Measurements from ENCODE around the gene PCDHGB1.

DNA sequence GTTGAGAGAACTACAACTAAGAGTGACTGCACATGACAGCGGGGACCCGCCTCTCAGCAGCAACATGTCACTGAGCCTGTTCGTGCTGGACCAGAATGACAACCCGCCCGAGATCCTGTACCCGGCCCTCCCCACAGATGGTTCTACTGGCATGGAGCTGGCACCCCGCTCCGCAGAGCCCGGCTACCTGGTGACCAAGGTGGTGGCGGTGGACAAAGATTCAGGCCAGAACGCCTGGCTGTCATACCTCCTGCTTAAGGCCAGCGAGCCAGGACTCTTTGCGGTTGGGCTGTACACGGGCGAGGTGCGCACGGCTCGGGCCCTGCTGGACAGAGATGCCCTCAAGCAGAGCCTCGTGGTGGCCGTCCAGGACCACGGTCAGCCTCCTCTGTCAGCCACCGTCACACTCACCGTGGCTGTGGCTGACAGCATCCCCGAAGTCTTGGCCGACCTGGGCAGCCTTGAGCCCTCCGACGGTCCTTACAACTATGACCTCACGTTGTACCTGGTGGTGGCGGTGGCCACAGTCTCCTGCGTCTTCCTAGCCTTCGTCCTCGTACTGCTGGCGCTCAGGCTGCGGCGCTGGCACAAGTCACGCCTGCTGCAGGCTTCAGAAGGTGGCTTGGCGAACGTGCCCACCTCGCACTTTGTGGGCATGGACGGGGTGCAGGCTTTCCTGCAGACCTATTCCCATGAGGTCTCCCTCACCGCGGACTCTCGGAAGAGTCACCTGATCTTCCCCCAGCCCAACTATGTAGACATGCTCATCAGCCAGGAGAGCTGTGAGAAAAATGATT, 34.8 kb downstream of the PCDHGB1 start:
- TF ChIP-seq, protein P1, sequence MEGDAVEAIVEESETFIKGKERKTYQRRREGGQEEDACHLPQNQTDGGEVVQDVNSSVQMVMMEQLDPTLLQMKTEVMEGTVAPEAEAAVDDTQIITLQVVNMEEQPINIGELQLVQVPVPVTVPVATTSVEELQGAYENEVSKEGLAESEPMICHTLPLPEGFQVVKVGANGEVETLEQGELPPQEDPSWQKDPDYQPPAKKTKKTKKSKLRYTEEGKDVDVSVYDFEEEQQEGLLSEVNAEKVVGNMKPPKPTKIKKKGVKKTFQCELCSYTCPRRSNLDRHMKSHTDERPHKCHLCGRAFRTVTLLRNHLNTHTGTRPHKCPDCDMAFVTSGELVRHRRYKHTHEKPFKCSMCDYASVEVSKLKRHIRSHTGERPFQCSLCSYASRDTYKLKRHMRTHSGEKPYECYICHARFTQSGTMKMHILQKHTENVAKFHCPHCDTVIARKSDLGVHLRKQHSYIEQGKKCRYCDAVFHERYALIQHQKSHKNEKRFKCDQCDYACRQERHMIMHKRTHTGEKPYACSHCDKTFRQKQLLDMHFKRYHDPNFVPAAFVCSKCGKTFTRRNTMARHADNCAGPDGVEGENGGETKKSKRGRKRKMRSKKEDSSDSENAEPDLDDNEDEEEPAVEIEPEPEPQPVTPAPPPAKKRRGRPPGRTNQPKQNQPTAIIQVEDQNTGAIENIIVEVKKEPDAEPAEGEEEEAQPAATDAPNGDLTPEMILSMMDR (IDR thresholded peaks at IDR 0.05) = no peak
- TF ChIP-seq EP300 (IDR thresholded peaks at IDR 0.05) = no peak
- TF ChIP-seq POLR2A (IDR thresholded peaks at IDR 0.05) = no peak
